Bronchus fibroblast of lung (primary cell): ENCODE results near the gene ZNF432. TPM values are rescaled to one million over a fixed set of nuclear protein-coding genes. Genes with fewer than 3 reads are reported as not detected.

Source experiments
- total RNA-seq: library from RNA; depleted of rRNA; stranded (reverse); fragments of >200 nt; gene quantifications from 2 replicates; pipeline ENCODE4 v1.2.3, GENCODE V29; 2015

The ZNF432 gene
- total RNA-seq, result 3.7 and 3.9 TPM in 2 replicates

DNA sequence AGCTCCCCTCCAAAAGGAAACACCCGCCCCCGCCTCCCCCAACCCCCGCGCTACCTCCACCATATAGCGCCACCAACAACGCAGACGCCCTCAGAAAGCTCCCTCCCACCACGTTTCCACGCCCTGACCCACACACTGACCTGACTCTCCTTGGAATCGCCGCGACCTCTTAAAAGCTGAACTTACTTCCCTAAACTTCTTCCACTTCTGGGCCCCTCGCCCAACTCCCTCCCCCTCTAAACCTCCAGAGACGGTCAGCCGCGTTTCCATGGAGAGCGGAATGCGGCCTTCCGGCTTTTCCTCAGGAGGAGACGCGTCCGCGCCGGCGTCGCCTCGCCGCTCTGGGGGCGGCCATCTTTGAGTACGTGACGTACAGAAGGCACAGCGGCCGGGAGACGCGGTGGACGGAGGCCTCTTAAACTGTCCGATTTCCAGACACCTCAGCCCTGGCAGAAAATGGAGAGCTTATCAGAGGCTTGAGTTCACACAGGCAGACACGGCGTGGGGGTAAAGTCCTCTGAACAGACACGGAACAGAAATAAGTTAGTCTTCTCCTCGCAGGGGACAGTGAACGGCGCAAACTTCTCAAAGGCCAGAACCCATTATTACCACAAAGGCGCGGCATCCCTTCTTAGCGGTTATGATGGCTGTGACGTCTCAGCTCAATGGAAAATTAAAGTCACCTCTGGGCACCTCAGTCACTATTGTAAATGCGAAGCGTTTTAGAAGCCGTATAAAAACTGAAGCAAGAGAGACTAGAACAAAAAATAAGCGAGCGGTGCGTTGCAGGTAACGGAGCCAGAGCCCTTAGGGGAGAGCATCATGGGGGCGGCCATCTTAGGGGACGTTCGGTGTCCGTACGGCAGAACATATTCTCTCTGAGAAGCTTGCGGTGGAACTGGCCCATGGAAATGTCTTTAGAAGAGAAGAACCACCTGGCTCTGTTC, at the start of gene ZNF432:
Gene ZNF432, minus strand, starts transcription at position 284 of the 947 bp plus-strand sequence. CDS start 1,970 bp downstream, outside the sequence.

DNA sequence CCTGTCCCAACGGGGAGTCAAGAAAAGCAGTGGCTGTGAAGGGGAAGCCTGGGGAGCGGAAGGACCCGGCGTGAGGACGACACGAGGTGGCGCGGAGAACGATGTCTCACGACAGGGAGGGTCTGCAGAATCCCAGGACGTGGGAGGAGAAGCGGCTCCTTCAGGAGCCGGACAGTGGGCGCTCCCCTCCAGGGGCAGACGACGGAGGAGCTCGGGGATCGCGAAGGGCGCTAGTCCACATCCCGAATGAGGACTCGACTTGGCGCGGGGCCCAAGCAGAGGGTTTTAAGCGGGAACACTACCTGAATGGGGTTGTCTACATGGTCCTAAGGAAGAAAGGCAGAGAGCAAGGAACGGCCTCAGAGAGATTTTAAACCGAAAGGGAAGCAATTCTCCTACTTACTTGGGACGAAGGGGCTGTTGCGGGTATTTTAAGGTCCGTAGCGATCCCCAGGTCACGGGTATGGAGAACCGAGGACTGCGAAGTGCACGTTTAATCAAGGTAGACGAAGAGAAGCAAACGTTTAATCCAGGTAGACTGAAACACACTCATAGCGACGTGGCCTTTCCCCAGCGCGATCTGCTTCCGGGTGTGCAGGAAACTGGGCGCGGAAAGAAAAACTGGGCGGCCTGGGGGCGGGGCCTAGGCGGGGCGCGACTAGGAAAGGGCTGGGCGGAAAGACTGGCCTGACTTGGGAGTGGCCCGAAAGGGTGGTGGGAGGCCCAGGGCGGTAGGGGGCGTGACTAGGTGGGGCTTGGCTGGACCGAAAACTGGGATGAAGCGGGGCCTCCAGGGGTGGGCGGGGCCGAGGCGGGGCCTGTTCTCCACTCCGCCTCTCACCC, 46.8 kb upstream of the ZNF432 start, which contains the start of gene ZNF841:
Gene ZNF841, minus strand, starts transcription at position 594 of the 843 bp plus-strand sequence. CDS start 10,964 bp downstream, outside the sequence.

DNA sequence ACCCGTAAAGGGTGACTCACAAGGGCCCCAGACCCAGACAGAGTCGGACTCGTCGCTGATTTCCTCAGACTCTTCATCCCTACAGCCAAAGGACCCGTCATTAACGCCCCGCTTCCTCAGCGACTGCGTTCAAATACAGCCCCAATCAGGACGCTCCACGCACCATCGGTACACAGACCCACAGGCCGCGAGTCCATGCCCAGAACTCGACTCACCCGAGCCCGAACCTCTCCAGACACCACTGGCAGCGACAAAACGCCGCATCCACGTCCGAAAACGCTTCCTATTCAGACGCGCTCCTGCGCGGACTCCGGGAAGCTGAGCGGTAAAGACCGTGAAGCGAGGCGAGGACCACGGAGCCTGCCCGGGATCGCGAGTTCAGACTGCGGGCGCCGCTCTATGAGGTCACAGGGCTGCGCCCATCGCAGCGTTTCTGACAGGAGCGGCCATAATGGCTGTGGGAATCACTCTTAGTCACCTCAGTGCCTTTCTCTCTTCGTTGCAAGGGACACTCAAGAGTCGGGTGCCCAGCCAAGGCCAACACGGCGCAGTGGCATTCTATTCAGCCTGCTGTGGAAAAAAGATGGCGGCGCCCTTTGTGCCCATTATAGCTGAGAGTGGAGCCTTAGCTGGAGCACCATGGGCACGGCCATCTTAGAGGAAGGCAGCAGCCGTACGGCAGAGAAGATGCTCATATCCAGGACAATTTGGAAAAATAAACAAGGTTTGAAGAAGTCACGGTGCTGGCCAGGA, 20.4 kb downstream of the ZNF432 start, which contains the start of gene ZNF614:
Gene ZNF614, minus strand, starts transcription at position 353 of the 753 bp plus-strand sequence. CDS start 2,634 bp downstream, outside the sequence.

GRCh38 chr19:52007806-52008557, 40.7 kb downstream of the ZNF432 start, which contains the start of gene ZNF615:
Gene ZNF615 (minus strand): TSS chr19:52008211. CDS start chr19:52003711, 4,500 bp downstream.

DNA sequence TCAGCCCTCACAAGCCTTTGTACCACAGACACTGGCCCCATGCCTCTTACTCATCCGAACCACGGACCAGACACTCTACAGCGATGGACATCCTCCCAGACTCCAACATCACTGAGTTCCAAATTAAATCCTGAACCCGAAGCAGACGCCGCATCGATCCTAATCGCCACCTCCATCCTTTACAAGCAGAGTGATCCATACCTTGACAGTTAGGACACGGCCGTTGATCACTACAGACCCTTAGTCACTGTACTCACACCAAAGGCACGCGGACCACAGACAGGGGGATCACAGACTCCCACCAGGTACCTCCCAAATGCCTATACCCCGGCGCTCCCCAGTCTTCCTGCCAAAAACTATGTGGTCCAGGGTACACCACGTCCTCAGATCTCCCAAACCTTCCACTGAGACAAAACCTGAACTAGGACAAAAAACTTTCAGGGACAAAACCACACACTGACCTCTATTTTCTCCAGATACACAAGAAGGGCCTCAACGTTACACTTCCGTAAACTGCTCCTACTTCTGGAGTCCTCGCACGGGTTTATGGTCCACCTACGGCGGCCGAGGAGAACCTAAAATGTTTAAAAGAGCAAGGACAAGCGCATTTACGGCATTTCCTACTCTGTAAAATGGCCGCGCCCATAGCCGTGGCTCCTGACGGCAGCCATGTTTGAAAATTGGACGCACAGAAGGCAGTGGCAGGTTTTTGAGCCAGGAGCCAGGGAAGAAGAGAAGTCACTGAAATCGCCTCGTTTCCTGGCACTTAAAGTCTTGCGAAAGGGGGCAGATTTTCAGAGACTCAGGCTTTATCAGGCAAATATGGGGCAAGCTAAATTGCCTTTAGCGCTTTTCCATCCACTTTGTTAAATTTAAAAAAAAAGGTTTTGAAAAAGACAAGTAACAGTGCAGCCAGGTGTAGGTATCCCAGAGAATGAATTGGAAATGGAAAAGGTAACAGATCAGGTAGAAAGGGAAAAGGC, 62.0 kb downstream of the ZNF432 start, which contains the start of gene ZNF350:
Gene ZNF350, minus strand, starts transcription at position 532 of the 983 bp plus-strand sequence. CDS start 12,480 bp downstream, outside the sequence.

Other genes starting within 250 kb of the ZNF432 start
- gene ZNF577, start 160.9 kb downstream of the ZNF432 start, total RNA-seq, result 3.0 and 3.2 TPM in 2 replicates
- 2.7 and 4.0 TPM in 2 replicates for gene ZNF649, start 143.8 kb downstream of the ZNF432 start, total RNA-seq
- gene ZNF613, start 121.4 kb downstream of the ZNF432 start, total RNA-seq, result 4.0 and 4.8 TPM in 2 replicates
- gene ZNF350, start 62.0 kb downstream of the ZNF432 start, total RNA-seq, result 2.7 and 3.0 TPM in 2 replicates
- 3.3 and 4.5 TPM in 2 replicates for gene ZNF615, start 40.6 kb downstream of the ZNF432 start, total RNA-seq
- 3.9 and 4.0 TPM in 2 replicates for gene ZNF614, start 20.5 kb downstream of the ZNF432 start, total RNA-seq
- 5.1 and 5.5 TPM in 2 replicates for gene ZNF841, start 46.9 kb upstream of the ZNF432 start, total RNA-seq
- gene ZNF616, start 91.1 kb upstream of the ZNF432 start, total RNA-seq, result 5.6 and 6.1 TPM in 2 replicates
- gene ZNF836, start 122.8 kb upstream of the ZNF432 start, total RNA-seq, result 3.2 and 4.8 TPM in 2 replicates
- 193 and 196 TPM in 2 replicates for gene PPP2R1A, start 141.2 kb upstream of the ZNF432 start, total RNA-seq
- 5.7 and 6.1 TPM in 2 replicates for gene ZNF766, start 220.7 kb upstream of the ZNF432 start, total RNA-seq
- gene ZNF480, start 248.3 kb upstream of the ZNF432 start, total RNA-seq, result 4.0 and 5.0 TPM in 2 replicates